NCI-H146 (cell line): ENCODE measurements around the gene PSMG4.

Source experiments
- DNase-seq: peaks from one replicate; lab custom pipeline; 2025; lab: John Stamatoyannopoulos, UW

The PSMG4 gene

GRCh38 chr6:3309391-3310050 is 50.8 kb downstream of the PSMG4 start:
- peak; percentile 91 for DNase-seq

DNA sequence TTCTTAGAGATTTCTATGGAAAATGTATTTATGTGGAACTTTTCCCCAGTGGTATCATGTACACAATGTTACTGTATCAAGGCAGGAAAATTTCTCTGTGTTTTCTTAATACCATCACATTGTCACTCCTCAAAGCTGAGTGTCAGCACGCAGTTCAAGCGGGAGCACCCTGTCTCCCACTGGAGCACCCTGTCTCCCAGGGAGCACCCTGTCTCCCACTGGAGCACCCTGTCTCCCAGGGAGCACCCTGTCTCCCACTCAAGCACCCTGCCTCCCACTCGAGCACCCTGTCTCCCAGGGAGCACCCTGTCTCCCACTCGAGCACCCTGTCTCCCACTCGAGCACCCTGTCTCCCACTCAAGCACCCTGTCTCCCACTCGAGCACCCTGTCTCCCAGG is 51.3 kb downstream of the PSMG4 start:
- no peak for DNase-seq

DNA sequence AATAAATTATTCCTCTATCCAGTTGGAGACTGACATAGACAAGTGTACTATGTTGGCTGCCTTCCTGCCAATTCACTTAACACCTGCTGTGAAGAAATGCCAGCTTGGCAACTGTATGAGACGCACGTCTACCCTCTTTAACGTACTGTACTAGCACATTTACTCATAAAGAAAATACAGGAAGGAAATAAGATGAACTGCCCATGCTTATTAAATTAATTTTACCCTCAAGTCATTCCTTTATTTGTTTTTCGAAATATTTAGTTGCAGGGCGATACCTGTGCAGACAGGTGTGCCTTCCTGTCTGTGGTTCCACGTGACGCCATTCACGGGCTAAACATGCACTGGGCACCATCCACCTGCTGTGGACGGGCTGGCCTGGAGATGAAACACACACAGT is 52.0 kb downstream of the PSMG4 start:
- DNase-seq, result no peak

- DNase-seq, result no peak
Measured at GRCh38 chr6:3311826-3312225, 53.1 kb downstream of the PSMG4 start.

DNA sequence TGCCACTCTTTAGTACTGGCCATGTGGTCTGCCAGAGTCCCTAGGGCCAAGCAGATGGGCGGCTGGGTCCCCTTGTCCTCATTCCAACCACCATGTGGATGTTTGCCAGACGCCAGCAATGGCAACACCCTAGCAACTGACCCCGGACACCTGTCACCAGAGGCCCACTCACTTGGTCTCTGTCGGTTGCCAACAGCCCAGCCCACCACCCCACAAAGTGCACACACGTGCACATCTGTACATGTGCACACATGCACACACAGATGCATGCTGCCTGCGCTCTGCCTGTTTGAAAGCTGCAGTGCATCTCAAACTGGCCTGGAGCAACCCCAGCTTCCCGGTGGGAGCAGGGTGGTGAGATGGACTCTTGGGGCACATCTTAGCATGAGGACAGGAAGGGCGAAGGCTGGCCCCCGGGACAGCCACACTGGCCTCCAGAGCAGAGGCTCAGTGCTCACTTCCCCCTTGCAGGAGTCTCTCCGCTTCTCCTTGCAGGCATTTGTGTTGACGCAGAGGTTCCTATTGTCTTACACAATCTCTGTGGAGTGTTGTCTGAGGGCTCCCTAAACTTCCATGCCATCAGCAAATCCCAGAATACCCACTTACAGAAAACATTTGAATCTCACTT is 54.0 kb downstream of the PSMG4 start:
- DNase-seq, result no peak

DNA sequence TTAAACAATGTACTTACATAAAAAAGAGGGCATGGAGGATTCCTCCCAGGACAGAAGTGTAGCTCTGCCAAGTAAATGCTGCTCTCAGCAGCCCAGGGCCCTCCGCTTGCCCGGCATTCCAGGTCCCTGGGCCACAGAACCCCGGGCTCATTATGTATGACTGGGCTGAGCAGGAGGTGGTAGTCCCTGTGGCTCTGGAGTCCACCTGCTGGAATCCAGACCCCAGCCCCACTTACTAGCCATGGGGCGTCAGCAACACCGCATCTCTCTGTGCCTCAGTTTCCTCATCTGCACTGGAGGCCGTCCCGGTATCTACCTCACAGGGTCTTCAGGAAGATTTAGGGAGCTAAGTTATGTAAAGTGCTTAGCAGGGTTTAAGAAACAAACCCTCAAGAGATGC is 55.4 kb downstream of the PSMG4 start:
- DNase-seq, result no peak

DNA sequence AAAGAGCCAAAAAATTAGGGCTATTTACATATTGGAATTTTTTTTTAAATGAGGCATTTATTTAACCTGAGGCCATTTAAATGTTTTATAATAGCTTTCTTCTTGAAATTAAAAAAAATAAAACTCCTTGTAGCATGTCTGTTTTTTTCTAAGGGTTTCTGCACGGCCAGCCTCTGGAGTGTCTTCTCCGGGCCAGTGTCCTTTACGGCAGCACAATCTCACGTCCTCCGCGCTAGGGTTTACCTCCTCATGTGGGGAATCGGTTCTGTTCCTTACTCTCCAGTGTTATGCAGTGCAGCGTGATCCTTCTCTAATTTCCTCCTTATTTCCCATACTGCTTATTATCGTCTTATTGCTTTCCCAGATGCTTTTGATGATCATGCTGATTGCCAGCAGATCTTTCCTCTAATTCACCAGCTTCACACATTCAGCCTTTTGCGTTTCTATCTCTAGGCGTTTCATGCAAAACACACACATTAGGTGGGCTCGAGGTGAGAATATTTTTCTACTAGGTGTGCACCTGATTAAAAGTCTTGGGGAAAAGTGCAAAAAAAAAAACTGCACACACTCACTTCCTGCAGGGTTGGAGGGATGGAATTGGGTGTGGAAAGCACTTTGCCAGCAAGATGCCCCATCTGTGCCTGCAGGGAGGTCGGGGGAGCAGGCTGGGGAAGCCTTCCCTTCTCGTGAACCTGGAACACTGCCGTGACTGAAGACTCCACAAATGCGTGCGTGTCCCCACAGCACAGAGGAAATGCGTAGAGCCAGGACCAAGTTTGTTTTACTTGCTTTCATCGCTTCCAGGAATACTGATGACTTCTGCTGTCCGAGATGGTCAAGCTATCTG is 56.1 kb downstream of the PSMG4 start:
- no peak for DNase-seq

GRCh38 chr6:3315841-3316240 is 57.1 kb downstream of the PSMG4 start:
- no peak for DNase-seq

DNA sequence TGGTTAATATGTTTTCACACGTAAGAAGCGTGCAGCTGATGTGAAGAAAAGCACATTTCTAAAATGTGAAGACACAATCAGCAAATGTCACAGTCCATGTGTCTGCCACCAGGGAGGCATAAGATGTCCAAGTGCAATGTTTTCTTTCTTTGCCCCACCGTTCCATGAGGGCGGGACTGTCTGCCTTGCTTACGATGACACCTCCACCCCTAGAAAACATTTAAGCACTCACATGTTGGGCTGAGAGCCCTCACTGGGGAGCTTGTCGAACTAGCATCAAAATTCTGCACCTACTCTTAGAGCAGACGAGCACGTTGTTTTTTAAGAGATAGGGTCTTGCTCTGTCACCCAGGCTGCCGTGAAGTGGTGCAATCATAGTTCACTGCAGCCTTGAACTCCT is 57.6 kb downstream of the PSMG4 start:
- no peak for DNase-seq

DNA sequence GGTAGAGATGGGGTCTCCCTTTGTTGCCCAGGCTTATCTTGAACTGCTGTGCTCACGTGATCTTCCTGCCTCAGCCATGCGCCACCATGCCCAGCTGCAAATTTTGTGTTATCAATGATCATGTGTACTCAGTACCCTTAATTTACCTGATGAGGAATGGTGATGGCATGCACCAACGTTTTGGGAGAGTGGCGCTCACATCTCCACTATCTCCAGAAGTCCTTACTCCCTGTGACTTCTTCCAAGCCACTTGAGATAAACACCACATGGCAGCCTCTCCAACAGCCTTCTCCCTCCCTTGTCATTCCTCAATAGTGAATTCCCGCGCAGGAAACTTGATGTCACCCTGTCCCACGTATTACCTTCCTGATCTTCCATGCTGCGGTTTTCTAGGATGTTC is 58.1 kb downstream of the PSMG4 start:
- no peak for DNase-seq
